SH-SY5Y (cell line): ENCODE results near the gene PARP12.

Experiments
- GATA2 ChIP-seq: IDR thresholded peaks from 2 replicates; pipeline ENCODE4 v1.6.1; 2011; ENCODE audit warnings: mild to moderate bottlenecking, low read depth, low read length
- GATA3 ChIP-seq: IDR thresholded peaks from 2 replicates; pipeline ENCODE4 v1.6.1; 2011; ENCODE audit warnings: low read depth, mild to moderate bottlenecking, low read length, moderate library complexity

PARP12 gene

DNA sequence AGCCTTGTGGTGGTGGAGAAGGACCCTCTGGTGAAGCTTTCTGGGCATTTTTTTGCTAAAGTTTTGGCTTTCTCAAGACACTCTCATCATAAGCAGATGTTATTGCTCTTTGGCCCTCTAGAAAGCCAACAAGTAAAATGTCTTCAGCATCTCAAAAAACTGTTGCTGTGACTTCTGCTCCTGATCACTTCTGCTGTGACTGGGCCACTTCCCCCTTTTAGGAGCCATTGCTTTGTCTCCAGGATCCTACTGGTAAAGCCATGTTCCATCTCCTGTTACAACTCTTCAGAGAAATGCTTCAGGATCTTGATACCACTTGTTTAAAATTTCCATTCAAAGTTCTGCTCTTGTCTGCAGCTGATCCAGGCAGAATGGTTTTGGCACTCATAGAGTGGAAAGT is 10.9 kb downstream of the PARP12 start:
- TF ChIP-seq GATA3 (no peak), GATA2 (no peak)

GRCh38 chr7:140050100-140050499 is 12.7 kb downstream of the PARP12 start:
- no peak for TF ChIP-seq GATA2
- TF ChIP-seq GATA3: no peak

DNA sequence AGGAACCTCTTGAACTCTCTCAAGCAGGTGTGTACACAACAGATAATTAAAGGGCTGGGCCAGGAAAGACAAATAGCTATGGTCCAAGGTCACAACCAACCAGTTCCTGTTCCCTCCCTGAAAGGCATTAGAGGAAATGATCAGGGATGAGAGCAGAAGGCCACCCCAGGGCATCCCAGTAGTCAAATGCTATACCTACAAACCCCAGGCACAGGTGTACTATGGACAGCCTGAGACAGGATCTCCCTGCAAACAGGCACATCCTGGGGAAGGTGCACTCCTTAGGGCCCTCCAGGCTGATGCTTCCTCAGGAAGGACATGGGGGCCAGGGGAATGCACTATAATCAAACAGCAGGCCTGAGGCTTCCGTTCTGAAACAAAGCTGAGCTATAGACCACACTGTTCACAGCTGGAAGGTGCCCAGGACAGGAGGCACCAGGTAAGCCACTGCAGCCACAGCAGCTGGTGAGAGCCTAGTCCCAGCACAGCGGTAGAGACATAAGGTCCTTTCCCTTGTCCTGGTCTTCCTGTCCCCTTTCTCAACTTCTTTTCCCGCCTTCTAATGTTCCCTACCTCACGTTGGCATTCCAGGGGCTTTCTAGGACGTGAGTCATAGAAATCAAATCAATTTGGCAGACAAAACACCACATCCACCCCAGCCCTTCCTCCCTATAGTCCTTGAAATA is 13.3 kb downstream of the PARP12 start:
- TF ChIP-seq GATA2 (no peak), GATA3 (no peak)

DNA sequence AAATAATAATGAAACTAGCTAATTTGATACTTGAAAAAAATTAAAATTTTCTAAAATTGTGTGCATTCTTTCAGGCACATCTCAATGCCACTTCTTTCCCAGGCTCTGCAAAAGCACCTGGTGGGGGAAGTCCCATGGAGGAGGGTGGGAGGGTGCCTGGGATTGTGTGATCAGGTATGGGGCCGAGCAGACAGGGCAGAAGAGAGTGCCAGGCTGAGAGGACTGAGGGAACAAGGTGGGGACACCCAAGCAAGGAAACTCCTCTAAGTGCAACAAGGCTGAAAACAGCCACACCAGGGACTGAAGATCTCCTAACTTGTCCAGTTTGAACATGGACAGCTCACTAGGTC is 13.8 kb downstream of the PARP12 start:
- TF ChIP-seq GATA3 (no peak), GATA2 (no peak)

DNA sequence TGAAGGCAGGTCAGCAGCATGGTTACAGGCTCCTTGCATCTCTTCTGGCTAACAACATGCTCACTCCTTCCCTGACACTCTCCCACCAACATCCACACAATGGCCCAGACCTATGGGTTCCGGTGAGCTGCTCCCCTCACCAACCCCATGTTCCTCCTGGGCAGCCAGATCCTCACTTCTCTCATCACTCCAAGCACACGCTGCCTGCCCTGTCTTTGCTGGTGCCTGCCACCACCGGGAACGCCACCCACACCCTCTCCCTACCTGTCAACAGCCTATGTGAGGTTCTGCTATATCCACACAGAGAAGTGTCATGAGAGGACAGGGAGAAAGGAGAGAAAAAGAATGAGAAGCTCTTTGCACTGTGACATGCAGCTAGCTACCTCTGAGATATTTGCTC is 14.6 kb downstream of the PARP12 start:
- TF ChIP-seq GATA2 (no peak), GATA3 (no peak)

DNA sequence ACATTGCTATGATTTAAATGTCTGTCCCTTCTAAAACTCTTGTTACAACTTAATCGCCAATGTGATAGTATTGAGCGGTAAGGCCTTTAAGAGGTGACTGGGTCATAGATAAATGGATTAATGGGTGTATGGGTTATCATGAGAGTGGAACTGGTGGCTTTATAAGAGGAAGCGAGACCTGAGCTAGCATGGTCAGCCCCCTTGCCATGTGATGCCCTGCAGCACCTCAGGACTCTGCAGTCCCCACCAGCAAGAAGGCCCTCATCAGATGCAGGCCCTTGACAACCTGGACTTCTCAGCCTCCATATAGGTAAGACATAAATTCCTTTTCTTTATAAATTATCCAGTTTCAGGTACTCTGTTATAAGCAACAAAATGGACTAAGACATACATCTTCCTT is 15.6 kb downstream of the PARP12 start:
- TF ChIP-seq GATA3 (no peak), GATA2 (no peak)

DNA sequence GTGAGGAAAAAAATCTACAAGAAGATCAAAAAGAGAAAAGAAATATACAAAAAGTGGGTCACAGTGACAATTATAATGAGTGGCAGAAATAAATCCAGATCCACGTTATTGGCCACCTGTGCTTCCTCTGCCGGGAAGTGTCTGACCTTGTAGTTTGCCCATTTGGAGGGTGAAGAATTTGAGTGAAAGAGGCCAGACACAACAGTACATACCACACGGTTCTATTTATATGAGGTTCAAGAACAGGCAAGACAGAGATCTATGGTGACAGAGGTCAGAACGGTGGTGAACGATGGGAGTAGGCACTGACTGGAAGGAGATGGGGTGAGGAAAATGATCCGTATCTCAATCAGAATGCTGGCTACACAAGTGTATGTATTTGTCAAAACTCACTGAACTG is 17.1 kb downstream of the PARP12 start:
- TF ChIP-seq GATA3 (no peak), GATA2 (no peak)

- TF ChIP-seq GATA2 (no peak), GATA3 (no peak)
Observed at GRCh38 chr7:140044251-140044650, 18.5 kb downstream of the PARP12 start.

DNA sequence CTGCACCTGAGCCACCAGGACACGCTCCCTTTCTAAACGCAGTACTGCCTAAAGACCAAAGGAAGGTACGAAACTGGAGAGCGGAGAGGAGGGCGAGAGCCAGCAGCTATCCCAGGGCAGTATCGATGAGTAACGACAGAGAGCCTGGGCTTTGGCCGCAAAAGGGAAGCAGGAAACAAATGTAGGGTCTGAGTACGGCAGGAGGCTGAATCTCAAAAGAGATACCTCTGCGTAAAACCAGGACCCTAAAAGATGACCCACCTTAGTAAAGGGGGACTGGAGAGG is 20.4 kb downstream of the PARP12 start:
- TF ChIP-seq GATA3 (no peak), GATA2 (no peak)

DNA sequence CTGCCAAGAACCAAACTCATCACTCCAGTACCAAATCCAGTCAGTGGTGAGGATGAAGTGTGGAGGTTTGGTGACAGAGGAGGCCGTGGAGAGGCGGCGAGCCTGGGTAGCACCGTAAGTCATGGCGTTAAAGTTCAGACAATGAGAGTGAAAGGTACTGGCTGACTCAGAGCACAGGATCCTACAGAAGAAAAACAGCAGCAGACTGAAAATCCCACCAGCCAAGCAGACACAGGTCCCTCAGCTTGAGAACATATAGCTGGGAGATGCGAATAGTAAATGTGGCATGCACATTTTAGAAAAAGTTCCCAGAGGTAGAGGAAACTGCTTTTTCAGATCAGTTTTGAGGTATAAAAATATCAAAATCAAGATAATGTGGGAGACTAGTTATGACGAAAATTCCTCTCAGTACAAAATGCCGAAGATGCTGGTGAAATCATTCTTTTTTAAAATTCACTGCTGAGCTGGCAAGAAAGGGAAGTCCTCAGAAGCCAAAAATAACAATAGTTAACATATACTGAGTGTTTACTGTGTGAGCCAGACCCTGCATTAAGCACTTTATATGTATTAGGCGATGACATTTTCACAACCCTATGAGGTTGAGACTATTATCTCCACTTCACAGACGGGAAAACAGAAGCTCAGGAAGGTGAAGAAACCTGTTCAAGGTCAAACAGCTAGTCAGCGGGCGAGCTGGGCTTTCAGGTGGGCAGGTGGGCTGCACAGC is 20.9 kb downstream of the PARP12 start:
- TF ChIP-seq GATA3: no peak
- TF ChIP-seq GATA2: no peak

GRCh38 chr7:140039896-140040295 is 22.9 kb downstream of the PARP12 start:
- TF ChIP-seq GATA2 (no peak), GATA3 (no peak)

GRCh38 chr7:140039066-140039465 is 23.7 kb downstream of the PARP12 start:
- TF ChIP-seq GATA3 (no peak), GATA2 (no peak)

GRCh38 chr7:140036224-140036962 is 26.4 kb downstream of the PARP12 start:
- TF ChIP-seq GATA3: peak; percentile 94
- peak; percentile 94 for TF ChIP-seq GATA2

DNA sequence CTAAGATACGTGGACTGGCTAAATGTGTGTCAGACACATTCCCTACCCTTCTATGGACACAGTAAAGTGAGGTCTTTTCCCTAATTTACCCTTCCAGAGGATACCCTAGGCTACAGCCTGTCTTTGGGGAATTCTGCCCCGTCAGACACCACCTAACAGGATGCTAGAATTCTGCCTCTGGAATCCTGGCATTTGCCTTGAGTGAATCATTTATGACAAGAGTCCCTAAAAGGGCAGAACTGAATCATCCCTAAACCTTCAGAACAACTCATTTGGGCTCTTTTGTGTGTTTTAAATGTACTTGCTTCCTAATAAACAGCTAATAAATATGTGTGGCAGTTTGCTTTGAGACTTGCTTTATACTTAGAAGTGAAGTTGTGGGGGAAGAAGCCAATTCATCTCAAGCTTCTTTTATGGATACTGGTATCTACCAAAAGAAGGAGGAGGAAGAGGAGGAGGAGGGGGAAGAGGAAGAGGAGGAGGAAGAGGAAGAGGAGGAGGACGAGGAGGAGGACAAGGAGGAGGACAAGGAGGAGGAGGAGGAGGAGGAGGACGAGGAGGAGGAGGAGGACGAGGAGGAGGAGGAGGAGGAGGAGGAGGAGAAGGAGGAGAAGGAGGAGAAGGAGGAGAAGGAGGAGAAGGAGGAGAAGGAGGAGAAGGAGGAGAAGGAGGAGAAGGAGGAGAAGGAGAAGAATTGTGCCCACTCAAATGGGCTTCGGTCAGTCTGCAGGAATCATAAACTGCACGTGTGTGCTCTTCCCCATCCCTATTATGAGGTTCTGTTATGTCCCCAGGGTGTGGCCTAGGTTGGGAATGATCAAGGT is 27.1 kb downstream of the PARP12 start:
- no peak for TF ChIP-seq GATA3
- TF ChIP-seq GATA2: no peak

GRCh38 chr7:140034421-140034820 is 28.3 kb downstream of the PARP12 start:
- TF ChIP-seq GATA2: no peak
- no peak for TF ChIP-seq GATA3
